IPS-15b (cell line): Measurements from ENCODE around the gene LMO2.
"Not testable (repeated sequence)": the region's sequence is repeated elsewhere in the genome, so short reads cannot be mapped to it uniquely, and the experiment has no call there.

Experiments used
- H3K27me3 ChIP-seq: one replicate; pipeline ENCODE4 v1.6.1; 2013; ENCODE audit warnings: low read length; ENCODE audit not compliant: control insufficient read depth, insufficient read depth
- H3K36me3 ChIP-seq: one replicate; pipeline ENCODE4 v1.6.1; 2013; ENCODE audit warnings: low read length; ENCODE audit not compliant: control insufficient read depth, insufficient read depth
- H3K4me1 ChIP-seq: one replicate; pipeline ENCODE4 v1.6.1; 2013; ENCODE audit warnings: mild to moderate bottlenecking, low read length; ENCODE audit not compliant: control insufficient read depth, insufficient read depth
- H3K4me3 ChIP-seq: one replicate; pipeline ENCODE4 v1.5.1; 2013; ENCODE audit warnings: low read depth, low read length
- H3K9ac ChIP-seq: one replicate; pipeline ENCODE4 v1.6.1; 2013; ENCODE audit warnings: low read depth, mild to moderate bottlenecking, low read length
- H3K9me3 ChIP-seq: one replicate; pipeline ENCODE4 v1.6.1; 2013; ENCODE audit warnings: mild to moderate bottlenecking, low read length; ENCODE audit not compliant: control insufficient read depth, insufficient read depth

LMO2 gene

DNA sequence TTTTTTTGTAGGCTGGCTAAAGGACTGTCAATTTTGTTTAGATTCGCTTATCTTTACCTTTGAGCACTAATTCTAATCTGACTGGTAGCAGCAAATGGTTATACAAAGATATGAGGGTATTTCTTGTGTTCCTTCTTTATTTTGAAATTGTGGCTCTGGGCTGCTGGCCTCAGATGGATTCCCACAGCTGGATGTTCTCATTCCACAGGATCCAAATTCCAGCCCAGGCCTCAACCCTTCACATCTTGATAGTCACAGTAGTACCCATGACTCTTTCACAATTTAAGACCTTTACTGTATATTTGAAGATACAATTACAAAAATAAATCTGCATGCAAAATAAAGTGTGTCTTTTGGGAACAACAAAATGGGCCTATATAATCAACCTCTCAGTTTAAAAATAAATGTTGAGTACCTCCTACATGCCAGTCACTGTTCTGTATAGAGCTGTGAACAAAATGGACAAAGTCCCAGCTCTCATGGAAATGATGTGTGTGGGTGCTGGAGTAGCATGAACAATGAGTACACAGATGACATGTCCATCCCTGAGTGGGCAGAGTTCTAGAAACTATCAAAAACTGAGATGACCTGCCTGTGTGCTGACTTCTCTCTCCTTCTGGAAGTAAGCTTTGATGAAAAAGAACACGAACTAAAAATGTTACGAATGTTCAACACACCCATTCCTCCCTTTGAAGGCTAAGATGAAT is 65.9 kb downstream of the LMO2 start:
- H3K9ac ChIP-seq, result no peak overlapping the region
- H3K27me3 ChIP-seq, result peaks cover 30% of the 10 kb centered on the region
- H3K4me3 ChIP-seq, result no peak overlapping the region
- H3K4me1 ChIP-seq, result no peaks in the 10 kb centered on the region
- no peaks in the 10 kb centered on the region for H3K36me3 ChIP-seq
- no peaks in the 10 kb centered on the region for H3K9me3 ChIP-seq

DNA sequence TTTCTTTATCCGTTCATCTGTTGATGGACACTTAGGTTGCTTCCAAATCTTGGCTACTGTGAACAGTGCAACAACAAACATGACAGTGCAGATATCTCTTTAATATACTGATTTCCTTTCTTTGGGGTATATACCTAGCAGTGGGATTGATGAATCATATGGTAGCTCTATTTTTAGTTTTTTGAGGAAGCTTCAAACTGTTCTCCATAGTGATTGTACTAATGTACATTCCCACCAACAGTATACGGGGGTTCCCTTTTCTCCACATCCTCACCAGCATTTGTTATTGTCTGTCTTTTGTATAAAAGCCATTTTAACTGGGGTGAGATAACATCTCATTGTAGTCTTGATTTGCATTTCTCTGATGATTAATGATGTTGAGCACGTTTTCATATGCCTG is 68.9 kb downstream of the LMO2 start:
- not testable (repeated sequence) for H3K36me3 ChIP-seq, H3K4me3 ChIP-seq, H3K9ac ChIP-seq, H3K9me3 ChIP-seq, H3K4me1 ChIP-seq
- peaks cover 21% of the 10 kb centered on the region for H3K27me3 ChIP-seq

DNA sequence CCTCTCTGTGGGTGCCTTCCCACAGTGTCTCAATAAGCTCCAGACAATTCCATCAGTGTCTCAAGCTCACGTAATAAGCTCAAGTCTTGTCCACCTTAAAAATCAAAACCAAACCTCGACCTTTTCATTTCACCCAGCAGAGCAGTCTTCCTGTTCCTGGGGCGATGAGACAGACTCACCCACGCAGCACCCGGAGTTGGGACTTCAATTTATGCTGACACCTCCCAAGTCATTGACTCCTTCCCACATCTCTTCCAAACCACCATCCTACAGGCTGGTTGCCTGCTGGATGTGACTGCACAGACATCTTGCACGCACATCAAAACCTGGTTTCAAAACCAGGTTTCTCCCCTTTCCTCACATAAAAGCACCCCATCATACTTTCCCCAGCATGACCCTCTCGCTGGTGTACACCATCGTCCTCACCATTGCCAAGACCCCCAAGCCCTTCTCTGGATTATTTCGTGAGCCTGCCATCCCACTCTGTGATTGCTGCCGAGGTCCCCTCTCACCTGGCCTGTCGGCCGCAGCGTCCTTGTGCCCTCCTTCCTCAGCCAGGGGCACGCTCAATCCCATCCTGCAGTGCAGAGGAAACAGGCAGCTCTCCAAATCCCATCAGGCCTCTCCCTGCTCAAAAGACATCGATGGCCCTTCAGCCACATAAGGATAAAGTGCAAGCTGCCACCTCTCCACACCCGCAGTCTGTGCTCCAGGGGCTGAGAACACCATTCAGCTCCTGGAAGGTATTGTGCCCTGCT is 72.4 kb downstream of the LMO2 start:
- Histone ChIP-seq H3K9ac (no peak overlapping the region), H3K4me1 (peaks cover 2% of the 10 kb centered on the region), H3K9me3 (no peaks in the 10 kb centered on the region), H3K27me3 (peaks cover 4% of the 10 kb centered on the region), H3K4me3 (no peak overlapping the region), H3K36me3 (no peaks in the 10 kb centered on the region)
